BJ (cell line): ENCODE results near the gene LYRM4. TPM values are rescaled to one million over a fixed set of nuclear protein-coding genes. Genes with fewer than 3 reads are reported as not detected.

Source experiments
- CTCF ChIA-PET: fragments of 350-600 bp; formaldehyde crosslinking; extraction: SDS; loops from one replicate; lab custom pipeline; 2021; ENCODE audit warnings: antibody characterized with exemption, inconsistent platforms; lab: Yijun Ruan, JAX
- POLR2A ChIA-PET: fragments of 300-600 bp; sonication (Branson Sonifier 250); formaldehyde crosslinking; extraction: SDS; loops from one replicate; lab custom pipeline; 2021; ENCODE audit warnings: antibody characterized with exemption; lab: Charles Lee
- DNase-seq: peaks from one replicate; pipeline ENCODE4 v3.0.0-alpha.2; 2011; ENCODE audit warnings: low read depth
- H3K27me3 ChIP-seq: 2 replicates; pipeline ENCODE4 v1.6.0; 2011; ENCODE audit warnings: low read length; ENCODE audit not compliant: control insufficient read depth, insufficient read depth
- H3K36me3 ChIP-seq: 2 replicates; pipeline ENCODE4 v1.5.1; 2011; ENCODE audit warnings: low read length; ENCODE audit not compliant: control insufficient read depth, insufficient read depth
- H3K4me3 ChIP-seq: 2 replicates; pipeline ENCODE4 v1.5.1; 2011; ENCODE audit warnings: low read depth, mild to moderate bottlenecking, control low read depth, low read length
- CTCF ChIP-seq: IDR thresholded peaks from 2 replicates; pipeline ENCODE4 v1.5.1; 2011; ENCODE audit warnings: low read depth, mild to moderate bottlenecking, control low read depth, inconsistent platforms, low read length, moderate library complexity; ENCODE audit not compliant: insufficient read depth
- polyA plus RNA-seq: library from polyadenylated mRNA; depleted of rRNA; stranded (reverse); fragments of >200 nt; gene quantifications from 2 replicates; pipeline ENCODE4 v1.2.3, GENCODE V29; 2011

The LYRM4 gene
- polyA plus RNA-seq, 1 experiment, result 29.0 TPM

GRCh38 chr6:5172897-5173474 lies 87.8 kb downstream of the LYRM4 start:
- Histone ChIP-seq H3K27me3 (no peaks in the 10 kb centered on the region), H3K36me3 (no peaks in the 10 kb centered on the region), H3K4me3 (no peak overlapping the region)
- no peak for TF ChIP-seq CTCF
- POLR2A ChIA-PET, result no interaction called here
- CTCF ChIA-PET, result interaction anchor here (1.5 kb wide), 1 partner anchor 29 kb away, joined by 7 read pairs; no protein-coding TSS in a partner anchor
- no peak for DNase-seq

GRCh38 chr6:5172041-5172653 lies 88.6 kb downstream of the LYRM4 start:
- POLR2A ChIA-PET, result no interaction called here
- CTCF ChIA-PET, result interaction anchor here (0.6 to 1.5 kb wide), 3 partner anchors 29 to 860 kb away, joined by 3 to 7 read pairs (median 4); no protein-coding TSS in a partner anchor
- TF ChIP-seq CTCF, result no peak
- Histone ChIP-seq H3K4me3 (no peak overlapping the region), H3K27me3 (no peaks in the 10 kb centered on the region), H3K36me3 (no peaks in the 10 kb centered on the region)
- DNase-seq, result no peak

- ChIA-PET CTCF (interaction anchor here (0.6 to 2.1 kb wide), 3 partner anchors 11 to 46 kb away, joined by 3 to 8 read pairs (median 7); no protein-coding TSS in a partner anchor), POLR2A (no interaction called here)
- DNase-seq, result no peak
- no peak for TF ChIP-seq CTCF
- no peak overlapping the region for H3K4me3 ChIP-seq
- no peaks in the 10 kb centered on the region for H3K27me3 ChIP-seq
- H3K36me3 ChIP-seq, result no peaks in the 10 kb centered on the region
These were observed 93.2 kb downstream of the LYRM4 start for GRCh38 chr6:5167501-5167900.

- Histone ChIP-seq H3K36me3 (no peaks in the 10 kb centered on the region), H3K4me3 (no peak overlapping the region), H3K27me3 (no peaks in the 10 kb centered on the region)
- TF ChIP-seq CTCF, result no peak
- CTCF ChIA-PET, result interaction anchor here (1.0 kb wide), 1 partner anchor 21 kb away, joined by 4 read pairs; no protein-coding TSS in a partner anchor
- DNase-seq, result no peak
- POLR2A ChIA-PET, result no interaction called here
These were observed 96.7 kb downstream of the LYRM4 start for GRCh38 chr6:5164092-5164491.

- H3K4me3 ChIP-seq, result no peak overlapping the region
- H3K36me3 ChIP-seq, result no peaks in the 10 kb centered on the region
- no peak for TF ChIP-seq CTCF
- DNase-seq, result no peak
- H3K27me3 ChIP-seq, result no peaks in the 10 kb centered on the region
- POLR2A ChIA-PET, result no interaction called here
- CTCF ChIA-PET, result no interaction called here
These were observed 97.5 kb downstream of the LYRM4 start for GRCh38 chr6:5163247-5163646.
